CD1c-positive myeloid dendritic cell (primary cell): Measurements from ENCODE around the gene KIAA1671.
"Not testable (repeated sequence)": the region's sequence is repeated elsewhere in the genome, so short reads cannot be mapped to it uniquely, and the experiment has no call there.

Experiments used
- DNase-seq: peaks from one replicate; pipeline ENCODE4 v3.0.0-alpha.2; 2016; ENCODE audit errors: extremely low spot score

KIAA1671 gene

DNA sequence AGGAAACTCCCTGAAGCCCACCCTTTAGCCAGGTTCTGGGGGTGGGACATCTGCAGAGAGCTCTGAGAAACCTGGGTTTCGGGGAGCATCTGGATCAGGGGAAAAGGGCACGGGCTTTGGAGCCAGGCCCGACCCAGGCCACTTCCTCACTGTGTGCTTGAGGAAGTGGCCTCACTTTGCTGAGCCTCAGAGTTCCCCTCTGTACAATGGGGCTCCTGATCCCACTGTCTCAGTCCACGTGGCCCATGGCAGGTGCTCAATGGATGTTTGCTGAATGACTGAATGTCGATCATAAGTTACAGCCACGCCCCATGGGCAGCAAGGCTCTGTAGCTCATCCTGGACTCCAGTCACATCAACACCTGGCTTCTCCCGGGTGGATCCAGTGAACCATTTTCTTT, 248.5 kb downstream of the KIAA1671 start:
- no peak for DNase-seq

DNA sequence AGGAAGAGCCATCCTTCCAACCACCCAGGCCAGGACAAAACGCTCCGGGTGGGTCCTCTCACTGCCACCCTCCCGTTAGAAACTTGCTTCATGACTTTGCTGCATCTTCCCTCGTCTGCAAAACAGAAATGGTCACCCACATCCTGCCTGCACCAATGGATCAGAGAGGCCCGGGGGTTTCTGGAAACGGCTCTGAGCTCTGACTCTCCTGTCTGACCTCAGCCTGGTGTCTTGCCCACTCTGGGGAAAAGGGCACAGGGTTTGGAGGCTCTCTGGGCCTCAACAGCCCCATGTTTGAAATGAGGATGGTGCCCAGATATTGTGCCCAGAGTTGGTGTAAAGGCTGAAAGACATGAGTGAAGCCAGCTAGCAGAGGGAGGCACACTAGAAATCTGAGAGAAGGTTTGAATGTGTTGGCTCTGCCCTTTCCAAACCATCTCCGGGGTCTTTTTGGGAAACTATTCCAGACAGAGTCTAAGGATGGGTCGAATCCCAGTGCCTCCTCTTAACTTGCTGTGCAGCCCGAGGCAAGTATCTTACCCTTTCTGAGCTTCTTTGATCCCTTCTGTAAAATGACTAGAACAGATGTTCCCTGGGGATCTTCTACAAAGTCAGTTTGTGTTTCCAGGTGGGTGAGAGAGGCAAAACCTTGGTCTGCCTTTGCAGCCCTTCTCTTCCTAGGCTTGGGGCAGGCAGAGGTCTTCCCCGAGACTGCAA, 249.2 kb downstream of the KIAA1671 start:
- no peak for DNase-seq

DNA sequence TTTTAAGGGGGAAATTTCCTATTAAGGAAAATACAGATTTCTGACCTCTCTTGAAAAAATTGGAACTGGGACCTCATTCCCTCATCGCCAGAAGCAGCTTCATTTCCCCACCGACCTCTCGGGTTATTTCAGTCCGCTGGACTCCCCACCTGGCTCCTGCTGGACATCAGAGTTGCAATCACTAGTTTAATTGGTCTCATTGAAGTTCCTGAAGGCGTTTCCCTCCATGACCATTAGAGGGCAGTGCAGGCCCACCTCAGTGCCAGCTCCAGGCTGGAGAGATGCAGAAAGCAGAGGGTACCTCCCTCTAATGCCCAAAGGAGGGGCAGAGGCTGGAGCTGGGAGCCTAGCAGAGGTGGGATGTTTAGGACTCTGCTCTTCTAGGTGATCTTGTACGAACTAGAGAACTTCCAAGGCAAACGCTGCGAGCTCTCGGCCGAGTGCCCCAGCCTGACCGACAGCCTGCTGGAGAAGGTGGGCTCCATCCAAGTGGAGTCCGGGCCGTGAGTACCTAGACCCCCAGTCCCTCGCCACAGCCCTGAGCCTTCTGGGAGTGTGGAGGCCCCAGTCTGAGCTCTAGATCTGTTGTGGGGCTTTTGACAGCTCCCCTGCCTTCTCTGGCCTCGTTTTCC, 249.9 kb downstream of the KIAA1671 start:
- peak; percentile 57 for DNase-seq

DNA sequence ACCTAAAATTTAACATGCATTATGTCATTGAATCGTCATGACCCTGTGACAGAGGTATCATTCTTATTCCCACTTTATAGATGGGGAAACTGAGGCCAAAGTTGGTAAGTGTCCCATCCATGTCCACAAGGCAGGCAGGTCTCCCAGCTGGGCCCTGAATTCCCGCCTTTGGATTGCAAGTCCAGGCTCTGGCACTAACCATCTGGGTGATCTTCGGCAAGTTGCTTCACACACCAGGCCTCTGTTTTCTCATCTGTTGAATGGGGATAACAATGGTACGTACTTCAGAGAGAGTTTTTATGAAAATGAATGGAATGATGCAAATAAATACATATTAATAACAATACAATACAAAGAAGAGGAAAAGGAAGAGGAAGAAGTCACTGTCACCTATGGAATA, 250.6 kb downstream of the KIAA1671 start:
- DNase-seq = no peak

DNA sequence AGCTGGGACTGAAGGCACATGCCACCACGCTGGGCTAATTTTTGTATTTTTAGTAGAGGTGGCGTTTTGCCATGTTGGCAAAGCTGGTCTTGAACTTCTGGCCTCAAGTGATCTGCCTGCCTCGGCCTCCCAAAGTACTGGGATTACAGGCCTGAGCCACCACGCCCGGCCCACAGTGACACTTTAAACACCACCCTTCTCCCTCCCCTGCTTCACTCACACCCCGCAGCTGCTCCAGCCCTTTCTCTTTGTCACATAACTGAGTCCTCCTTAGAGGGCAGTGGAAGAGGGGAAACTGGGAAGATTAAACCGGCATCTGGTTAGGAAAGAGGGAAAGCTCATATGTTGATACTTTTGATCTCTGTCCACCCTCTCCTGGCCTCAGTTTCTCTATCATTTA, 252.0 kb downstream of the KIAA1671 start:
- not testable (repeated sequence) for DNase-seq

DNA sequence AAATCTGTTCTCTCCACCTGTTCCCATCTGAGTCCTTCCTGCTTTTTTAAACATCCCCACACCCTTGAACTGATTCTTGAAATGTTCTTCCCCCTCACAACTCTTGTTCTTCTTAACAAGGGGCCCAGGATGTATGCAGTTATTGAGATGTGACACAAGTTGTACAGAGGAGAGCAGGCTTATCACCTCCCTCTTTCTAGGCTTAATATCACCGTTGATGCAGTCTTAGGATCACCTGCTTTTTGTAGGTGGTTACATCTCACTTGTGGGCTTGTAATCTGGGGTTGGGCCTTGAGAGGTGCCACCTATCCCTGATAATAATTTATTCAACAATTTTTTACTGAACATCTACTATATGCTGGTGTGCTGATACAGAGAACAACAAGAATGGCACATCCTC, 253.3 kb downstream of the KIAA1671 start:
- no peak for DNase-seq

DNA sequence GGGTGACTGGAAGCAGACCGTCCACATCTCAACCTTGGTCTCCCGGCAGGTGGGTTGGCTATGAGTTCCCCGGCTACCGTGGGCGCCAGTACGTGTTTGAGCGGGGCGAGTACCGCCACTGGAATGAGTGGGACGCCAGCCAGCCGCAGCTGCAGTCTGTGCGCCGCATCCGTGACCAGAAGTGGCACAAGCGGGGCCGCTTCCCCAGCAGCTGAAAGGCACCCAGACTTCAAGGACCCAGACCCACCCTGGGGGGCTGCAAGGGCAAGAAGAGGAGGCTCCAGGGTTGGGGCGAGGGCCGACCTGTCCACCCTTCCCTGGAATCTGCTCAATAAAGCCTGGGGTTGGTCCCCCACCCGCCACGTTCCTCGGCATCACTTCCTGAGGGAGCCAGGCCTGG, 254.5 kb downstream of the KIAA1671 start:
- DNase-seq = no peak

DNA sequence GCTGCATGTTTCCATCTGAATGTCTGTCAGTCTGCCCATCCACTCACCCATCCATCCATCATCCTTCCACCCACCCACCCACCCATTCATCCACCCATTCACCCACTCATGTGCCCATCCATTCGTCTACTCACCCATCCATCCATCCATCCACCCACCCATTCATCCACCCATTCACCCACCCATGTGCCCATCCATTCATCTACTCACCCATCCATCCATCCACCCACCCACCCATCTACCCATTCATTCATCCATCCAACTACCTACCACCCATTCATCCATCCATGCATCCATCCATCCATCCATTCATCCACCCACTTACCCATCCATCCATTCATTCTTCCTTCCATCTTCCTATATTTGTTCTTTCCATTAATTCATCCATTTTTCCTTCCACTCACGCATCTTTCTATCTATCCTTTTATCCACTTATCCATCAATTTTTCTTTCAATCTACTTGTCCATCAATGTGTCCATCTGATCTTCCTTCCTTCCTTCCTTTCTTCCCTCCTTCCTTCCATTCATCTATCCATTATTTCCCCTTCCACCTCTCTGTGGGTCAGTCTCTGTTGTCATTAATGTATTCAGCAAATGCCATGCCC, 255.1 kb downstream of the KIAA1671 start:
- DNase-seq = no peak

DNA sequence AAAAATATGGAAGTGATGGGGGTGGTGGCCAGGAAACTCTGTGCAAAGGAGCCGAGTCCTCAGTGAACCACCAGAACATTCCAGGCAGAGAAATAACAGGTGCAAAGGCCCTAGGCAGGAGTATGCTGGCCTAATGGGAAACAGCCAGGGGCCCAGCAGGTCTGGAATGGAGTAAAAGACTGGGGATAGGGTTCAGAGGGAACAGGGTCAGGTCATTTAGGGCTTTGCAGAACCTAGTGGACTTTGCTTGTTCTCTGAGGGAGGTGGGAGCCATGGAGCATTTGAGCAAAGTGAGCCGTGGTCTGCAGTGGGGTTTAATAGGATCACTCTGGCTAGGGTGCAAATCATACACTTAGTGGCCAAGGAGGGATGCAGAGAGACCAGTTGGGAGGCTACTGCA, 255.8 kb downstream of the KIAA1671 start:
- DNase-seq = no peak

DNA sequence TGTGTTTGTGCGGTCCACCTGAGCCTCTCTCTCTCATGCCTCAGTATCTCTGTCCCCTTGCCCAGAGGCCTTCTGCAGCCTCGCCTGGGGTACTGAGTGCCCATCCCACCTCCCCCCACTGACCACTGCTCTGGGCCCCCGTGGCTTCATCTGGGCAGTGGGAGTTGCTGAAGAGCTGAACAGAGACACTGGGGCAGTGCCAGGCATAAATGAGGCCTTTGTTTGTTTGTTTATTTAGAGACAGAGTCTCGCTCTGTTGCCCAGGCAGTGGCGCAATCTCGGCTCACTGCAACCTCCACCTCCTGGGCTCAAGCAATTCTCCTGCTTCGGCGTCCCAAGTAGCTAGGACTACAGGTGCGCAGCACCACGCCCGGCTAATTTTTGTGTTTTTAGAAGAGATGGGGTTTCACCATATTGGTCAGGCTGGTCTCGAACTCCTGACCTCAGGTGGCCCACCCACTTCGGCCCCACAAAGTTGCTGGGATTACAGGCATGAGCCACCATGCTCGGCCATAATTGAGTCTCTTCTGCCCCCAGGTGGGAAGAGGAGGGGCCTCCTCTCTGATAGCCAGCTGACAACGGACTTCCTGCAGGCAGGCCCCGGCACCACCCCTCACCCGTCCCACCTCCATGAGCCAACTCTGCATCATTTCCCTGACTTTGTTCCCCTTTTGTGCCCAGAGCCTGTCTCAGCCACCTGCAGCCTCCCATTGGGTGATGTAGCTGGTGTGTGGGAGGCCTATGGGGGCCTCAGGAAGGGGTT, 256.4 kb downstream of the KIAA1671 start:
- DNase-seq = no peak

DNA sequence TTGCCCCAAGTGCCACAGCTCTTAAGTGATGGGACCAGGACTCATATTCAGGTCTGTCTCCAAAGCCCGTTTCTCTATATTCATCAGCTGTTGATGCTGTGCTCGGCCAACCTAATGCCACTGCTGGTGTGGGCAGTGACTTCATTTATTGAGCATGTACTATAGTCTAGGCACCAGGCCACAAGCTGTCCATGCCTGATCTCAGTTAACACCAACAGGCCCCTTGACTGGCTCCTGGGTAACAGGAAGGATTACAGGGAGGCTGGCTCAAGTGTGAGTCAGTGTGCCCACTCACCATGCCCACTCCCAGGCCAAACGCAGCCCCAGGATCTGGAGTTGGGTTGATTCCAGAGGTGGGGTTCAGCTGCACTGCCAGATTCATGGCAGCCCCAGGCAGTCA, 258.3 kb downstream of the KIAA1671 start:
- no peak for DNase-seq

DNA sequence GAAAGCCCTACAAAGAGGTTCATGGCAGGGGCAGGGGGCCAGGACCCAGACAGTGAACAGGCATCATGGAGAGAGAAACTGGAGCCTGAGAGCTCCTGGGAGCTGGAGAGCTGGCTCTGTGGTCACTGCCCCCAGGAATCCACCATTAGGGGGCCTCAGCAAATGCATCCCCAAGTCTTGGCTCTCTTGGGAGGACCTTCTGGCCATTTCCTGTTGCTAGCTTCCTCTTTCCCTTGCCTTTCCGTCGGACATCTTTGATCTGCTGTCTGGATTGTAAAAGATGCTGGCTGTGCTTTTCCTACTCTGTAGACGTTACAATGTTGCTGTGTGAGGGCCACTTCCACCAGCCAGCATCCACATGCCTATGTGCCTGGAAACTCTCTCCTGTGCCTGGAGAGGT, 259.8 kb downstream of the KIAA1671 start:
- no peak for DNase-seq

DNA sequence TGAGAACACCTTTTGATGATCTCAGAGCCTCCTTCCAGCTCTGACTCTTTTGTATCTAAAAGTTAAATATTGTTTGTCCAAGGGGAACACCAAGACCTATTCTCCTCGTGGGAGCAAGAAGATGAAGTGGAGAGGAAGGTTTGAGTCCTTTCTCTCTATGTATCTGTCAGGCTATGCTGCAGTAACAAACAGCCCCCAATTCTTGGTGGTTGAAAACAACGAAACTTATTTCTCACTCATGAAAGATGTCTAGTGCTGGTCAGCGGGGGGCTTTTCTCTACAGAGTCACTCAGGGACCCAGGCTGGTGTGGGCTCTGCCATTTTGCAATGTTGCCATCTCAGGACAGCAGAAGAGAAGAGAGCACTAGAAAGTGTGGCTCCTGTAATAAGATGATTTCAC, 260.7 kb downstream of the KIAA1671 start:
- no peak for DNase-seq

DNA sequence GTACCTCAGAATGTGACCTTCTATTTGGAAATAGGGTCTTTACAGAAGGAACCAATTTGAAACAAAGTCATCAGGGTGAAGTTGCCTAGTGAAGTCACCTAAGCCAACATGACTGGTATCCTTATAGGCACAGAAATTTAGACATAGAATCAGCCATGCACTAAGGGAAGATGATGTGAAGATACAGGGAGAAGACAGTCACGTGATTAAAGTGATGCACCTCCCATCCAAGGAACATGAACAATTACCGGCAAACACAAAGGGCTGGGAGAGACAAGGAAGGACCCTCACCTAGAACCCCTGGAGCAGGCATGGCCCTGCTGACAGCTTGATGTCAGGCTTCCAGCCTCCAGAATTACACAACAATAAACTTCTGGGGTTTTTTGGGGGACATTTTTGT, 263.7 kb downstream of the KIAA1671 start:
- no peak for DNase-seq

DNA sequence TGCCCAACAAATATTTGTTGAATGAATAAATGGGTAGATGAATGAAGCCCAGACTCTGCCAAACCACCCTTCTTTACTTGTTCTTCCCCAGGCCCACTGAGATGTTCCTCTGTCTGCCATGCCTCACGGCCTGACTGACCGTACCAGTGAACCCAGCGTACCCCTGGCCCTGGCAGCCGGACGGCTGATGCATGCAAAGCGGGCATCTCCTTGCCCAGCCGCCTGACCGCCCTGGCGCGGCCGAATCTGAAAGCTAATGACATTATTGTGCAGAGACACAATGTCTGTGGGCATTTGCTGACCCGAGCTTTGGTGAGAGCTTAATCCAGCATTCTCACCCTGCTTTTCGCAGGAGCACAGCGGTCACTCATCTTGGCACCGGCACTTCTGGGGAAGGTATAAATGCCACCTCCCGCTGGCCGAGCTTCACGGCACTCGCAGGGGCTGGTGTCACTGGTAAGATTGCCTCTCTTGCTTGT, 266.7 kb downstream of the KIAA1671 start, which contains the start of gene CRYBB2:
TSS of gene CRYBB2 (plus strand) at position 429 of the 479 bp plus-strand sequence. CDS start 1,791 bp downstream, outside the sequence.
- no peak for DNase-seq

DNA sequence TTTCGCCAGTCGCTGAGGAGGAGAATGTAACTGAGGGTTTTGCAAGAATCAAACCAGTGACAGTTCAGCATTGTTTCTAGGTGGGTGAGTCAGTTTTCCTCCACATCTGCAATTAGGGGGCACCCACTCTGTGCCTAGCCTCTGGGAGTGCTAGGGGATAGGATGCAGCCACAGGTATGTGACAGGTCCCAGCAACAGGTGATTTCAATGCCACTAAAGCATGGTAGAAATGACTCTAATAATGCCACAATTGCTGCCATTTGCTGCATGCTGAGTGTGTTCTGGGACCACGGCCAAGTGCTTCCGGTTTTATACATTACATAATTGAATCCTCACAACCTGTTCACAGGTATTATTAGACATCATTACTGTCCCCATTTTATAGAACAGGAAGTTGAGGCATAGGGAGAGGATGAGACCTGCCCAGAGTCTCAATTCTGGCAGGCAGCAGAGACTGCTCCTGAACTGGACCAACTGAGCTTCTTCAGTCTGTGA, 267.5 kb downstream of the KIAA1671 start:
- DNase-seq = no peak

DNA sequence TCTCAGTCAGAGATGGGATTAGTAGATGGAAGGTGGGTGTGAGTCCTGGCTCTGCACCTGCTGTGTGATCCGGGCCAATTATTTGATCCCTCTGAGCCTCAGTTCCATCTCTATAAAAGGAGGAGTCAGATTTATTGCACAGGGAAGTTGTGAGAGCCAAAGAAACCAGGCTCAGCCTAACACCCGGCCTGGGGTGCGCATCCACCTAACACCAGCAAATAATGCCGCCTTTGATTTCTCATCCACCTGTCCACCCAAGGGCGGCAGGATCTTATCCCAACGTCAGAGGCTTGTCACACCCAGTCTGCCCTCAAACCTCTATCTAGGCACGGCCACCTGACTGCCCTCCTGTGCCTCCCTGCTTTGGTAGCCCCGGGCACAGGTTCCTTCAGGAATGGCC, 269.3 kb downstream of the KIAA1671 start:
- DNase-seq = no peak

DNA sequence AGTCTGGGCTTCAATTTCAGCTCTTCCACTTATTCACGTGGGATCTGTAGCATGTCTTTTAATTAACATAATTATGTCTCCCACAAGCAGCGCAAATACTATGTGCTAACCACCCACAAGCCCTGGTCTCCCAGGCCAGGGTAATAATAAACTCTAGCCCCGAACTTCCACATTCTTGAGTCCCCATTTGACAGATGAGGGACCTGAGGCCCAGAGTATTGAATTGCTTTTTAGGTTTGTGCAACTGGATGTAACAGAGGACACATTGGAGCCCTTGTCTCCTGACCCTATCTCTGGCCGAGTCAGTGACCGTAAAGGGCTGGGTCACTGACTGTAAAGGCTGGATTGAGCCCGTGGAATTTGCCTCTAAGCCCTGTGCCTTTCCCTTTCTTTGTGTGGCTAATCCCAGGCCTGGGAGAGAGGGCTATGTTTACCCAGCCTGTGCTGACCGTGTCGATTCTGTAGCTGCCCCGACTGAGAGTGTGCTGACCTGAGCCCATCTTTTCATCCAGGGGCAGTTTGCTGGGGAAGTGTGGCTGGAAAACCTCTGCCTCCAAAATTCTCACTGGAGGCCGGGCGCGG, 270.8 kb downstream of the KIAA1671 start:
- DNase-seq = no peak

DNA sequence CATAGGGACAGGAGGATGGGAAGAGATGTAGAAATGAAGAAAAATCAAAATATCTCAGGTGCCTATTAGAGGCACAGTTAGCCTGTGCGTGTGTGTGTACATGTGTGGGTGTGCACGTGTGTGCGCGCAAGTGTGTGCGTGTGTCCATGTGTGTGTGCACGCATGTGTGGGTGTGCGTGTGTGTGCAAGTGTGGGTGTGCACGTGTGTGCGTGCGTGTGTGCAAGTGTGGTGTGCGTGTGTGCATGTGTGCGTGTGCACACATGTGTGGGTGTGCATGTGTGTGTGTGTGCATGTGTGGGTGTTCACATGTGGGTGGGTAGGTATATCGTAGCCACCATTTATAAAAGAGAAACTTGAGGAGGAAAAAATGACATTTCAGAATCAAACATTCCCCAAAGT, 276.3 kb downstream of the KIAA1671 start:
- DNase-seq = no peak

DNA sequence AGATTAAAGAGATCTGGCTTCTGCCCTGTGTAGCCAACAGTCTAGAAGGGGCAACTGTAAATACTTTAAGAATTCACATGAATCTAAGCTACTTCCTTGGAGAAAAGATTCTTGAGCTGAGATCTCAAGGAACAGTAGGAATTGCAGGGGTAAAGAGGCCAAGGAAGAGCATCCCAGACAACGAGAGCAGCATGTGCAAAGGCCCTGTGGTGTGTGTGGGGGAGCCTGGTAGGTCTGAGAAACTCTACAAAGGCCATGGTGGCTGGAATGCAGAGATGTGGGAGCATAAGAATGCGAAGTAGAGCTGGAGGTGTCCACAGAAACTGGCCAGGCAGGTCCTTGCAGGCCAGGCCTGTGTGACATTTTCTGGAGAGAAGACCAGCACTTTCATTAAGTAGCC, 278.2 kb downstream of the KIAA1671 start:
- not testable (repeated sequence) for DNase-seq

DNA sequence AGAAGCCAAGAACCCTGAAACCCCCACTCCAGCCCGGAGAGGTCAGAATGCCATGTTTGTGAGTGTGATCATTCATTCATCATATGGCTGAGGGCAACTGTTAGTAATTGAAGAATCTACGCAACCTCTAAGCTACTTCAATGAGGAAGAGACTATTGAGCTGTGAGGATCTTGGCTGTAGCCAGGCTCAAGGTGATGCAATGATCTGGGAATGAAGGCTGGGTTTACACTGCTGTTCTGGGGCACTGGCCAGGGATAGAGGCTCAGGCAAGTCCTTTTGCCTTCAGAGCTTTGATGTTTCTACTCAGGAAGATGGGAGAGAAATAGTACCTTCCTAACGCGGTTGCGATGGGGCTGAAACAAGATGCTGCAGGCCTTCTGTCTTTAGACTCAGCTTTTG, 279.8 kb downstream of the KIAA1671 start:
- no peak for DNase-seq

DNA sequence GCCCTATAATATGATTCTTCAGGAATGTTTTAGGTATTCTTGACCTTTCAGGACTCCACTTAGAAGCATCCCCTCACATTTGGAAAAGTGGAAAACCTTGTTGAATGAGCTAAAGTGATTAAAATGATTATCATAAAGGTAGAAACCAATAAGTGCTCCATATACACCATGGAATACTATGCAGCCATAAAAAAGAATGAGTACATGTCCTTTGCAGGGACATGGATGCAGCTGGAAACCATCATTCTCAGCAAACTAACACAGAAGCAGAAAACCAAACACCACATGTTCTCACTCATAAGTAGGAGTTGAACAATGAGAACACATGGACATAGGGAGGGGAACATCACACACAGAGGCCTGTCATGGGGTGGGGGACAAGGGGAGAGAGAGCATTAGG, 281.2 kb downstream of the KIAA1671 start:
- DNase-seq = not testable (repeated sequence)
